ENCODE results near the gene RPL26.

The RPL26 gene

GRCh38 chr17:8426094-8426720, 43.2 kb upstream of the RPL26 start:
- Histone ChIP-seq H3K79me2 (ENCODE audit: low read length) (no peaks in the 10 kb centered on the region), H2AFZ (ENCODE audit: low read length) (no peak overlapping the region), H3K4me3 (ENCODE audit: low read length) (no peak overlapping the region), H3K4me2 (ENCODE audit: low read depth, low read length) (no peak overlapping the region), H3K9me3 (replicated peaks; ENCODE audit: insufficient read depth, low read length) (no peaks in the 10 kb centered on the region), H3K4me1 (ENCODE audit: low read length) (peaks cover 15% of the 10 kb centered on the region), H3K9ac (ENCODE audit: low read length) (no peak overlapping the region), H3K27me3 (replicated peaks; ENCODE audit: insufficient read depth, low read length) (no peaks in the 10 kb centered on the region), H4K20me1 (ENCODE audit: insufficient read depth, low read length) (no peaks in the 10 kb centered on the region), H3F3A (ENCODE audit: insufficient read depth, low read length) (peaks cover 8% of the 10 kb centered on the region), H3K9me2 (replicated peaks; ENCODE audit: insufficient read depth, low read length) (no peaks in the 10 kb centered on the region), H3K27ac (ENCODE audit: low read length) (no peak overlapping the region), H3K36me3 (replicated peaks; ENCODE audit: insufficient read depth, low read length) (no peaks in the 10 kb centered on the region)
- no peak for DNase-seq
- no peak for TF ChIP-seq CTCF (IDR thresholded peaks at IDR 0.05; ENCODE audit: low read length)
- TF ChIP-seq EZH2 (optimal IDR thresholded peaks at IDR 0.05; ENCODE audit: low read depth, low read length): no peak
- TF ChIP-seq EZH2phosphoT487 (IDR thresholded peaks at IDR 0.05; ENCODE audit: low read length): no peak

GRCh38 chr17:8421571-8421970, 38.6 kb upstream of the RPL26 start:
- no peaks in the 10 kb centered on the region for H3K79me2 ChIP-seq (ENCODE audit: low read length)
- peak; percentile 80 for DNase-seq
- peak overlapping the region; percentile 49 for H2AFZ ChIP-seq (ENCODE audit: low read length)
- peak overlapping the region; percentile 36 for H3K4me2 ChIP-seq (ENCODE audit: low read depth, low read length)
- H3K36me3 ChIP-seq (replicated peaks; ENCODE audit: insufficient read depth, low read length): no peaks in the 10 kb centered on the region
- H3K4me1 ChIP-seq (ENCODE audit: low read length): peaks cover 19% of the 10 kb centered on the region
- no peaks in the 10 kb centered on the region for H3K9me2 ChIP-seq (replicated peaks; ENCODE audit: insufficient read depth, low read length)
- TF ChIP-seq EZH2 (optimal IDR thresholded peaks at IDR 0.05; ENCODE audit: low read depth, low read length): no peak
- no peak for TF ChIP-seq EZH2phosphoT487 (IDR thresholded peaks at IDR 0.05; ENCODE audit: low read length)
- TF ChIP-seq CTCF (IDR thresholded peaks at IDR 0.05; ENCODE audit: low read length): no peak
- peaks cover 17% of the 10 kb centered on the region for H3F3A ChIP-seq (ENCODE audit: insufficient read depth, low read length)
- peak overlapping the region; percentile 21; the same call in 1 of the 2 replicates for H3K4me3 ChIP-seq (ENCODE audit: low read length)
- H4K20me1 ChIP-seq (ENCODE audit: insufficient read depth, low read length): no peaks in the 10 kb centered on the region
- H3K9me3 ChIP-seq (replicated peaks; ENCODE audit: insufficient read depth, low read length): no peaks in the 10 kb centered on the region
- H3K27ac ChIP-seq (ENCODE audit: low read length): peak overlapping the region; percentile 50
- H3K9ac ChIP-seq (ENCODE audit: low read length): no peak overlapping the region
- H3K27me3 ChIP-seq (replicated peaks; ENCODE audit: insufficient read depth, low read length): no peaks in the 10 kb centered on the region

GRCh38 chr17:8420041-8420934, 37.3 kb upstream of the RPL26 start:
- H3K36me3 ChIP-seq (replicated peaks; ENCODE audit: insufficient read depth, low read length): no peaks in the 10 kb centered on the region
- no peak for DNase-seq
- no peak overlapping the region for H2AFZ ChIP-seq (ENCODE audit: low read length)
- H3K27me3 ChIP-seq (replicated peaks; ENCODE audit: insufficient read depth, low read length): no peaks in the 10 kb centered on the region
- H3K4me1 ChIP-seq (ENCODE audit: low read length): peaks cover 19% of the 10 kb centered on the region
- H3K9me2 ChIP-seq (replicated peaks; ENCODE audit: insufficient read depth, low read length): no peaks in the 10 kb centered on the region
- no peak overlapping the region for H3K4me3 ChIP-seq (ENCODE audit: low read length)
- TF ChIP-seq CTCF (IDR thresholded peaks at IDR 0.05; ENCODE audit: low read length) (no peak), EZH2phosphoT487 (IDR thresholded peaks at IDR 0.05; ENCODE audit: low read length) (no peak), EZH2 (optimal IDR thresholded peaks at IDR 0.05; ENCODE audit: low read depth, low read length) (no peak)
- no peaks in the 10 kb centered on the region for H3K9me3 ChIP-seq (replicated peaks; ENCODE audit: insufficient read depth, low read length)
- H3K4me2 ChIP-seq (ENCODE audit: low read depth, low read length): peak overlapping the region; percentile 36; the same call in 1 of the 2 replicates
- peaks cover 17% of the 10 kb centered on the region for H3F3A ChIP-seq (ENCODE audit: insufficient read depth, low read length)
- no peak overlapping the region for H3K9ac ChIP-seq (ENCODE audit: low read length)
- no peak overlapping the region for H3K27ac ChIP-seq (ENCODE audit: low read length)
- H3K79me2 ChIP-seq (ENCODE audit: low read length): no peaks in the 10 kb centered on the region
- H4K20me1 ChIP-seq (ENCODE audit: insufficient read depth, low read length): no peaks in the 10 kb centered on the region
